Fibroblast of pulmonary artery (primary cell): ENCODE data around the gene KPNA6.
A peak's percentile ranks its signal among the peaks of the same experiment; 100 is the strongest.
"Not testable (repeated sequence)": the region's sequence is repeated elsewhere in the genome, so short reads cannot be mapped to it uniquely, and the experiment has no call there.

ENCODE experiments used
- DNase-seq: peaks from one replicate; pipeline ENCODE4 v3.0.0-alpha.2; 2010; ENCODE audit warnings: low read depth
- H3K4me3 ChIP-seq: replicated peaks from 2 replicates; pipeline ENCODE4 v1.5.1; 2011; ENCODE audit warnings: low read depth, mild to moderate bottlenecking, control low read depth, low read length, moderate library complexity
- TF ChIP-seq, protein P1 (sequence below): IDR thresholded peaks from 2 replicates; pipeline ENCODE4 v1.5.1; 2011; ENCODE audit warnings: mild to moderate bottlenecking, control low read depth, low read length, inconsistent platforms; ENCODE audit errors: missing control alignments

Gene KPNA6

DNA sequence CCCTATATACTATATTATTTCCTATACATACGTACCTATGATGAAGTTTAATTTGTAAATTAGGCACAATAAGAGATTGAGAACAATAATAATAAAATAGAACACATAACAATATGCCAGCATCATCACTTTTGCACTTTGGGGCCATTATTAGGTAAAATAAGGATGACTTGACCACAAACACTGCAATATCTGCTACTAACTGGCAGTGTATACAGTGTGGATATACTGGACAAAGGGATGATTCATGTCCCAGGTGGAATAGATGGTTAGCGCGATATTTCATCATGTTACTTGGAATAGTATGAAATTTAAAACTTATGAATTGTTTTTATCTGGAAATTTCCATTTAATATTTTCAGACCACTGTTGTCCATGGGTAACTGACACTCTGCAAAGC is 36.2 kb downstream of the KPNA6 start:
- TF ChIP-seq, protein P1, sequence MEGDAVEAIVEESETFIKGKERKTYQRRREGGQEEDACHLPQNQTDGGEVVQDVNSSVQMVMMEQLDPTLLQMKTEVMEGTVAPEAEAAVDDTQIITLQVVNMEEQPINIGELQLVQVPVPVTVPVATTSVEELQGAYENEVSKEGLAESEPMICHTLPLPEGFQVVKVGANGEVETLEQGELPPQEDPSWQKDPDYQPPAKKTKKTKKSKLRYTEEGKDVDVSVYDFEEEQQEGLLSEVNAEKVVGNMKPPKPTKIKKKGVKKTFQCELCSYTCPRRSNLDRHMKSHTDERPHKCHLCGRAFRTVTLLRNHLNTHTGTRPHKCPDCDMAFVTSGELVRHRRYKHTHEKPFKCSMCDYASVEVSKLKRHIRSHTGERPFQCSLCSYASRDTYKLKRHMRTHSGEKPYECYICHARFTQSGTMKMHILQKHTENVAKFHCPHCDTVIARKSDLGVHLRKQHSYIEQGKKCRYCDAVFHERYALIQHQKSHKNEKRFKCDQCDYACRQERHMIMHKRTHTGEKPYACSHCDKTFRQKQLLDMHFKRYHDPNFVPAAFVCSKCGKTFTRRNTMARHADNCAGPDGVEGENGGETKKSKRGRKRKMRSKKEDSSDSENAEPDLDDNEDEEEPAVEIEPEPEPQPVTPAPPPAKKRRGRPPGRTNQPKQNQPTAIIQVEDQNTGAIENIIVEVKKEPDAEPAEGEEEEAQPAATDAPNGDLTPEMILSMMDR: no peak

DNA sequence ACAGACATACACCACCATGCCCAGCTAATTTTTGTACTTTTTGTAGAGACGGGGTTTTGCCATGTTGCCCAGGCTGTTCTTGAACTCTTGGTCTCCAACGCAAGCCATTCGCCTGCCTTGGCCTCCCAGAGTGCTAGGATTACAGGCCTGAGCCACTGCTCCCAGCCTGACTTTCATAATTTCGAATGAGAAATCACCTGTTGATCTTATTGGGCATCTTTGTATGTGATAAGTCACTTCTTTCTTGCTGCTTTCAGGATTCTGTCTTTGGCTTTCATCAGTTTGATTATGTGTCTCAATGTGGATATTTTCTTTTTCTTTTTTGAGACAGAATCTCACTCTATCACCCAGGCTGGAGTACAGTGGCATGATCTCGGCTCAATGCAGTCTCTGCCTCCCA is 39.9 kb downstream of the KPNA6 start:
- not testable (repeated sequence) for DNase-seq, H3K4me3 ChIP-seq

More for the DNA sequence above, 36.2 kb downstream of the KPNA6 start:
- no peak overlapping the region for H3K4me3 ChIP-seq
- DNase-seq: no peak

DNA sequence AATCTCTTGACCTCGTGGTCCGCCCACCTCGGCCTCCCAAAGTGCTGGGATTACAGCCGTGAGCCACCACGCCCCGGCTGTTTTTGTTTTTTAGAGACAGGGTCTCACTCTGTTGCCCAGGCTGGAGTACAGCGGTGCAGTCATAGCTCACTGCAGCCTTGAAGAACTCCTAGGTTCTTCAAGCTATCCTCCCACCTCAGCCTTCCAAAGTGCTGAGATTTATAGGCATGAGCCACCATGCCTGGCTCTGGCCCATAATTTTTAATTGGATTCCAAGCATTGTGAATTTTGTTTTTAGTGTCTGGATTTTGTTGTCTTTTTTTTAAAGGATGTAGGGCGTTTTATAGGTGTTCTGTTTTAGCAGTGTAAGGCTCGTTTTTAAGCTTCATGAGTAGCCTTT is 43.0 kb downstream of the KPNA6 start:
- TF ChIP-seq, protein P1: no peak
- no peak for DNase-seq
- no peak overlapping the region for H3K4me3 ChIP-seq

DNA sequence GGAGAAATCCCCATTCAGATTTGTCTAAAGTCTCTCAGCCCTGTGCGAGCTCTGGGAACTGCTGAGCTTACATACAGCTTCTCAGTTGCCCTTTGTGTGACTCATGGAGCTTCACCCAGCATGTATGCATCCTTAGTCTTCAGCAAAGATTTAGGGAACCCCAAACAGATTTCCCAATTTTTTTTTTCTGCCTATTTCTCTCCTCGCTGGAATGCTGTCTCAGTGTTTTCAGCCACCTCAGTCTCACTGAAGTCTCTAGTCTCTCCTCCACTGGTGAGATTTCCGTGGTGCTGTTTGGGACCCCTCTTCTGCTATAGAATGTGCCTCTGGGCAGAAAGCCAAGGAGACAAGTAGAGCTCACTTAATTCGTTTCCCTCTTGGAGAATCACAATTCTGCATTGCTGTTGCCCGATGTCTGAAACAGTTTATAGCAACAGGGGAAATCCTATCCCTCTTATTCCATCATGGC is 43.5 kb downstream of the KPNA6 start:
- H3K4me3 ChIP-seq: no peak overlapping the region
- peak; percentile 60 for DNase-seq
- TF ChIP-seq, protein P1: no peak

DNA sequence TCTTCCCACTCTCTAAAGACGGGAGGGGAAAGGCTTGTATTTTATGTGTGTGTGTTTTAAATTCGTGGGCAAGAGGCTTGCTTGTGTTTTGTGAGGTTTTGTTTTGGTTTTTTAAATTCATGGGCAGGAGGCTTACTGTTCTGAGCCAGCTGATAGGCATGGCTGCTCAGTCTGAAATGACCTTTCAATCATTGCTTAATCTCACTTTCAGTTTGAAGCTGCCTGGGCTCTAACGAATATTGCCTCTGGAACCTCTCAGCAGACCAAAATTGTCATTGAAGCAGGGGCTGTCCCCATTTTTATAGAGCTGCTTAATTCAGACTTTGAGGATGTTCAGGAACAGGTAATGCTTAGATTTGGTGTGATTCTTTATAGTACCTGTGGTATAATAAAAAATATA is 51.3 kb downstream of the KPNA6 start:
- DNase-seq: no peak
- TF ChIP-seq, protein P1: no peak
- H3K4me3 ChIP-seq: no peak overlapping the region

DNA sequence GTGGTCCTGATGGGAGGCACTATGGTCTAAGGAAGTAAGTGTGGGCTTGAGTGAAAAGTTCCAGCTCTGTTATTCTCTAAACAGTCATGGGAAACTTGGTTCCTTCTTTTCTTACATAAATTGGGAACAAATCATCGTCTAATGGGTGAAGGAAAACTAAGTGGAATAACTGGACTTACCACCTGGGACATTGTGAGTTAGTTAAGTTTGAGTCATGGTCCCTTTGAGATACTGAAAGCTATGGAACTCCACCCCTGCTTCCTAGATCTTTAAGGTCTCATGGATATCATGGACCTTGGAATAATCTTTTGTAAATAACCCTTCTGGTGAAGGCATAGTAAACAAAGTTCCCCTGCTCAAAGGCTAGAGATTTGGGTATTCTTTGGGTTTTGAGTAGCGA is 55.5 kb downstream of the KPNA6 start:
- no peak for DNase-seq
- TF ChIP-seq, protein P1: no peak
- H3K4me3 ChIP-seq: no peak overlapping the region

DNA sequence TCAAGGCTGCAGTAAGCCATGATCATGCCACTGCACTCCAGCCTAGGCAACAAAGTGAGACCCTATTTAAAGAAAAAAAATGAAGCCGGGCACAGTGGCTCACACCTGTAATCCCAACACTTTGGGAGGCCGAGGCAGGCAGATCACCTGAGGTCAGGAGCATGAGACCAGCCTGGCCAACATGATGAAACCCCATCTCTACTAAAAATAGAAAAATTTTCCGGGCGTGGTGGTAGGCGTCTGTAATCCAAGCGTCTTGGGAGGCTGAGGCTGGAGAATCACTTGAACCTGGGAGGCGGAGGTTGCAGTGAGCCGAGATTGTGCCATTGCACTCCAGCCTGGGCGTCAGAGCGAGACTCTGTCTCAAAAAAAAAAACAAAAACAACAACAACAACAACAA is 57.8 kb downstream of the KPNA6 start:
- DNase-seq, H3K4me3 ChIP-seq: not testable (repeated sequence)

DNA sequence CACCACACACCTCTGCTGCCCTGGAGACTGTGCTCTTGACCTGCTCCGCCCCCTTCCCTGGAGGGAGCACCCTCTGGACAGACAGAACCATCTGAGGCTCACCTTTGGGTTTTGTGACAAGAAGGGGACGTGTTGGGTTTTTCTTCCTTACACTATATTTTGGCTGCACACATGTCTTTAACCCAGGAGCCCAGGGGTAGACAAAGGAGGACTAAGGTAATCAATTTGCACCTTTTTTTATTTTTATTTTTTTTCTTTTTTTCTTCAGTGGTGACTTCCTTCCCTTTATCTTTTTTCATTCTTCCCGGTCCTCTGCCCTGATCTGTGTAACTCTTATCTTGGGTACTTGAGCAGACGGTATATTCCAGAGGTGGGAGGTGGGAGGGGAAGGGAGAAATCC is 63.1 kb downstream of the KPNA6 start:
- TF ChIP-seq, protein P1: no peak

More for the DNA sequence above, 63.1 kb downstream of the KPNA6 start:
- DNase-seq: no peak
- H3K4me3 ChIP-seq: no peak overlapping the region
